Dermis lymphatic vessel endothelial cell (primary cell): Measurements from ENCODE around the gene OR2M4. TPM values are rescaled to one million over a fixed set of nuclear protein-coding genes. Genes with fewer than 3 reads are reported as not detected.

Experiments used
- total RNA-seq: library from RNA; depleted of rRNA; stranded (reverse); fragments of >200 nt; gene quantifications from 2 replicates; pipeline ENCODE4 v1.2.1, GENCODE V29; 2014

Gene OR2M4, protein sequence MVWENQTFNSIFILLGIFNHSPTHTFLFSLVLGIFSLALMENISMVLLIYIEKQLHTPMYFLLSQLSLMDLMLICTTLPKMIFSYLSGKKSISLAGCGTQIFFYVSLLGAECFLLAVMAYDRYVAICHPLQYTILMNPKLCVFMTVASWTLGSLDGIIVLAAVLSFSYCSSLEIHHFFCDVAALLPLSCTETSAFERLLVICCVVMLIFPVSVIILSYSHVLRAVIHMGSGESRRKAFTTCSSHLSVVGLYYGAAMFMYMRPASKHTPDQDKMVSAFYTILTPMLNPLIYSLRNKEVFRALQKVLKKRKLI
- total RNA-seq: not detected in 2 replicates

DNA sequence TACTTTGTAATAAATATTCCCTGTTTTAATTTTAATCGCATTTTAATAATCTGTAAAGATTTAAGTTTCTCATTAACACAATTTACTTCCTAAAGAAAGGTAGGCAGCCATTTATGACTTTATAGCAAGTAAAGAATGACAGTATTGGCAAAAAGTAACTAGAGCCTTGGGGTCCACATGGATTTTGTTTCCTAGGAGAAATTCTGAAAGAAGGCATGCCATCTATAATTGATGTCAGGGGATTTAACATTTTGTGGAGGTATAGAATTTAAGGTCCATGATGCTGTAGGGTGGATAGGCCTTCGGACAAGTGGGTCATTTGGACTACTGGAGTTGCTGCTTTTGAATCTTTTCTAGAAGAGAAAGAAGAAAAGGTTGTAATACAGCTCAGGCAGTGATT, at the start of gene OR2M4:
OR2M4 (plus strand) TSS at position 301 of the 400 bp plus-strand sequence. CDS start 7,512 bp downstream, outside the sequence.

DNA sequence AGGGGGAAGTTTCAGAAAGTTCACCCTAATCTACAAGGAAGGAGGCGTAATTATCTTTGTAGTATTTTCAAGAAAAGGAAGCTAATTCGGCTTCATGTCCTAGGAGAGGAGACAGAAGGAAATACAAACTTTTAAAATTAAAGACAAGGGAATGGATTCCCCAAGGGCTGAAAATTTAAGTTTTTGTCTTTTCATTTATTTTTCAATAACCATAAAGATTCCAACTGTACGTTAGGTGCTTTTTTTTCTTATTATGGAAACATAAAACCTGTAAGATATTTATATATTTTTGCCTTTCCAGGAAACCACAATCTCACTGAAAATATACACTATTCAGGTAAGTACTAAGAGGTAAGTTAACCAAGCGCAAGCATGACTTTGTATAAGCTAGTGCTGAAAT, 34.3 kb upstream of the OR2M4 start, which contains the start of gene OR2M3:
OR2M3 (plus strand) TSS at position 301 of the 400 bp plus-strand sequence. CDS start 5,803 bp downstream, outside the sequence.

DNA sequence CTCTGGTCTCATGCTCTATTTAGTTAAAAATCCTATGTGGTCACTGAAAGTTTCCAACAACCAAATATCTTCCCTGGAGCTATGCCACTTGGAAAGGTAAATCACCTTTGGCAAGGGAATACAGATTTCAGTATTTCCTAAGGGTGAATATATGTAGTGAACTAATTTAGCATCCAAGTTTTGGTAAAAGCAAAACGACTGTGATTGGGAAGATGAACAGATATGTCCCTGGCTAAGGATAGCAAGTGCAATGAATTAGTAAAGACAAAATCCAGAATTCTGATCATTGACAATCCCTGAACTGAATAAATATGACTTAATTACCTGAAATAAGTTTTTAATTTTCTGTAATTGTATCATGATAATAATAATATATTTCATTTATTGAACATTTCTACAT, 46.7 kb downstream of the OR2M4 start, which contains the start of gene OR2T33:
OR2T33 (minus strand) TSS at position 101 of the 400 bp plus-strand sequence. CDS start 4,162 bp downstream, outside the sequence.

Other genes with a start within 250 kb of the OR2M4 start
- gene OR2L5, start 217.8 kb upstream of the OR2M4 start, total RNA-seq: not detected in 2 replicates
- not detected in 2 replicates for gene OR2L2, start 201.3 kb upstream of the OR2M4 start, total RNA-seq
- gene OR2L3, start 184.6 kb upstream of the OR2M4 start, total RNA-seq: not detected in 2 replicates
- not detected in 2 replicates for gene OR2L13, start 136.2 kb upstream of the OR2M4 start, total RNA-seq
- not detected in 2 replicates for gene OR2M5, start 86.3 kb upstream of the OR2M4 start, total RNA-seq
- gene OR2M2, start 56.6 kb upstream of the OR2M4 start, total RNA-seq: not detected in 2 replicates
- not detected in 2 replicates for gene OR2M3, start 34.2 kb upstream of the OR2M4 start, total RNA-seq
- gene OR2T33, start 46.6 kb downstream of the OR2M4 start, total RNA-seq: not detected in 2 replicates
- gene OR2T12, start 72.0 kb downstream of the OR2M4 start, total RNA-seq: not detected in 2 replicates
- gene OR2M7, start 93.2 kb downstream of the OR2M4 start, total RNA-seq: not detected in 2 replicates
- not detected in 2 replicates for gene OR14C36, start 117.4 kb downstream of the OR2M4 start, total RNA-seq
- not detected in 2 replicates for gene OR2T4, start 130.2 kb downstream of the OR2M4 start, total RNA-seq
- gene OR2T6, start 144.3 kb downstream of the OR2M4 start, total RNA-seq: not detected in 2 replicates
- gene OR2T1, start 171.6 kb downstream of the OR2M4 start, total RNA-seq: not detected in 2 replicates
- gene OR2T2, start 214.2 kb downstream of the OR2M4 start, total RNA-seq: not detected in 2 replicates
- gene OR2T3, start 241.9 kb downstream of the OR2M4 start, total RNA-seq: not detected in 2 replicates